ENCODE results near the gene KRT17.
A peak's percentile ranks its signal among the peaks of the same experiment; 100 is the strongest.

KRT17 gene

GRCh38 chr17:41657936-41658335, 33.6 kb upstream of the KRT17 start:
- Mint-ChIP-seq H3K9me3 (no peaks in the 10 kb centered on the region), H3K27me3 (ENCODE audit: low read depth) (no peaks in the 10 kb centered on the region), H3K4me1 (ENCODE audit: low read depth) (peaks cover 4% of the 10 kb centered on the region), H3K36me3 (ENCODE audit: low read depth) (no peaks in the 10 kb centered on the region), H3K27ac (no peak overlapping the region), H3K4me3 (no peak overlapping the region)

DNA sequence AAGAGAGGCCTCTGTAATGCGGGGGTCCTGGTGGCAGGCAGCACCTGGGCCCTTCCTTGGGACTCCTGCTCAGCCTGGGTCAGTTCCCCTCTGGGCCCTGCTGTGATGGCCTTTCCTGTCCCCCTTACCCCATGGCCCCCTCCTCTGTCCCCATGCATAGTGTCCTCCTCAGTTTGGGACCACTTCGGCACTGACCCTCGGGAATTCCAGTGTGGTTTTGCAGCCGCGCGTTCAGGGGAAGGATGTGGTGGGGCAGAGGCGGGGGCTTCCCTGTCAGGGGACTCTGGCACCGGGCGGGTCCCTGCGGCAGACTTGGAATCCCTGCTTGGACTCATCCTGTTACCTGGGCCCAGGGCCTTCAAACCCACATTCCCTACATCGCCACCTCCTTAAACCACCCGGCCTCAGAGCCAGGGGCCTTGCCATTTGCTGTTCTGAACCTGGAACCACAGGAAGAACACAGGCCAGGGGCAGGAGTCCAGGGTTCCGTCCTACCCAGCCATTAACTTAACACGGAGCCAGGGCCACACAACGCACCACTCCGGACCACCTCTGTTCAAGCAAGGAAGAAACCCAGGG, 32.9 kb upstream of the KRT17 start:
- no peaks in the 10 kb centered on the region for H3K36me3 Mint-ChIP-seq (ENCODE audit: low read depth)
- no peak overlapping the region for H3K4me3 Mint-ChIP-seq
- peaks cover 4% of the 10 kb centered on the region for H3K4me1 Mint-ChIP-seq (ENCODE audit: low read depth)
- no peaks in the 10 kb centered on the region for H3K27me3 Mint-ChIP-seq (ENCODE audit: low read depth)
- no peaks in the 10 kb centered on the region for H3K9me3 Mint-ChIP-seq
- no peak overlapping the region for H3K27ac Mint-ChIP-seq

GRCh38 chr17:41656249-41657023, 32.1 kb upstream of the KRT17 start:
- H3K4me1 Mint-ChIP-seq (ENCODE audit: low read depth) = peaks cover 4% of the 10 kb centered on the region
- H3K4me3 Mint-ChIP-seq = no peak overlapping the region
- no peaks in the 10 kb centered on the region for H3K36me3 Mint-ChIP-seq (ENCODE audit: low read depth)
- H3K9me3 Mint-ChIP-seq = no peaks in the 10 kb centered on the region
- no peaks in the 10 kb centered on the region for H3K27me3 Mint-ChIP-seq (ENCODE audit: low read depth)
- H3K27ac Mint-ChIP-seq = no peak overlapping the region

DNA sequence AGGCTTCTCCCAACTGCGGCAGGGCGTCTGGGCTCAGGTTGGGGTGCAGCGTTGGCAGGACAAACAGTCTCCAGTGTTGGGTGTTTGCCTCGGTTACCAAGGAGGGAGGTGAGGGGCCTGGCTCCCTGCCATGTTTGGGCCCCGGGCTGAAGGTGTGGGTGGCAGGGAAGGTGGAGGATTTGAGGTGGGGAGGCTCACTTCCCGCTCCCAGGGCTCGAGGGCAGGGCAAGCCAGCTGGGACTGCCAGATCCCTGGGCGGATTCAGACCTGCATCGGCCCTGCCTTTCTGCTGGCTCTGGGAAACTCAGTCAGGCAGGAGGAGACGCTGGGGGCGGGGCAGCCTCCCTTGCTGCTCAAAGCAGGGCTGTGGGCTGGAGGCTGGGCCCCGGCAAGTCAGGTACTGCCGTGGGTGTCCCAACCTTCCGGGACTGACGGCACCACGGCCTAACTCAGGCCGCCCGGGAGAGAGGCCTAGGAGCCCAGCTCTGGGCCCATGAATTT, 31.3 kb upstream of the KRT17 start:
- Mint-ChIP-seq H3K27me3 (ENCODE audit: low read depth) (no peaks in the 10 kb centered on the region), H3K9me3 (no peaks in the 10 kb centered on the region), H3K4me3 (no peak overlapping the region), H3K27ac (no peak overlapping the region), H3K36me3 (ENCODE audit: low read depth) (no peaks in the 10 kb centered on the region), H3K4me1 (ENCODE audit: low read depth) (peaks cover 4% of the 10 kb centered on the region)

DNA sequence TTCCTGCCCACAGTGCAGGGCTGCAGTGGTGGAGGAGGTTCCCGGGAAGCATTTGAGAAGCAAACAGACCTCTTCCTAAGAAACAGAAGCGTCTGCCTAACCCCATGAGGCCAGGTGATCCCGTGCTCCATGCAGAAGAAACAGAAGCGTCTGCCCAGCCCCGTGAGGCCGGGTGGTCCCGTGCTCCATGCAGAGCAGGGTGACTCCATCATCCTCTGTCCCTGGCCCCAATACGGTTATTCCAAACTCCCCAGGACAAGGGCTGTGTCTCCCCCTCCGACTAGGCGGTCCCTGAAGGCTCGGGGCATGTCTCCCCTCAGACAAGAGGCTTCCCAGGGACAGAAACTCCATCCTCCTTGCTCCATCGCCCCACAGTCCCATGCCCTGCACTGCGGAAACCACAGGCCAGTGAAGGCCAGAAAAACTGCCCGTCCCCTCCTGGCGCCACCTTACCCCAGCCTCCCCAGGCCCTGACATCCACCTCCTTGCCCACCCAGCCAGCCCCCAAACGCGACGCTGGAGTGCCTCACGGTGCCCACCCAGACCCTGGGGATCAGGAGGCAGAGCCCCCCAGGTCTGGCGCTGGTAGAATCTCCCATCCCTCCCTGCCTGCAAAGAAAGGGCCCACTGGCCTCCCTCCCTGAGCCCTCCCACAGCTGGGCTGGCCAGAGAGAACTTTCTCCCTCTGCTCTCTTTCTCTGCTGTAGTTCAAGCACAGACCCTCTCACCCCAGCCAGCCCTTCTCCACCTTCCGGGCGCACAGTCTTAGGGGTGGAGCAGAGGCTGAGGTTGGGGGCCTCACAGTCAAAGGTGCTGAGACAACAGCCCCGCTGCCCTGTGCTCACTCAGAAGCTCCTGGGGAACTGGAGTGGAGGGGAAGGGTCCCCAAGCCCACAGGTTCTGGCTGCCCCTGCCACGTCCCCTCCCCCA, 30.6 kb upstream of the KRT17 start:
- no peaks in the 10 kb centered on the region for H3K9me3 Mint-ChIP-seq
- H3K27me3 Mint-ChIP-seq (ENCODE audit: low read depth) = no peaks in the 10 kb centered on the region
- peaks cover 4% of the 10 kb centered on the region for H3K4me1 Mint-ChIP-seq (ENCODE audit: low read depth)
- H3K4me3 Mint-ChIP-seq = no peak overlapping the region
- H3K36me3 Mint-ChIP-seq (ENCODE audit: low read depth) = no peaks in the 10 kb centered on the region
- H3K27ac Mint-ChIP-seq = no peak overlapping the region

- peaks cover 4% of the 10 kb centered on the region for H3K4me1 Mint-ChIP-seq (ENCODE audit: low read depth)
- H3K27me3 Mint-ChIP-seq (ENCODE audit: low read depth) = no peaks in the 10 kb centered on the region
- H3K9me3 Mint-ChIP-seq = no peaks in the 10 kb centered on the region
- H3K36me3 Mint-ChIP-seq (ENCODE audit: low read depth) = no peaks in the 10 kb centered on the region
- H3K4me3 Mint-ChIP-seq = no peak overlapping the region
- no peak overlapping the region for H3K27ac Mint-ChIP-seq
These were observed 29.7 kb upstream of the KRT17 start for GRCh38 chr17:41653892-41654677.

GRCh38 chr17:41653421-41653820, 29.0 kb upstream of the KRT17 start:
- Mint-ChIP-seq H3K27me3 (ENCODE audit: low read depth) (no peaks in the 10 kb centered on the region), H3K4me3 (no peak overlapping the region), H3K9me3 (no peaks in the 10 kb centered on the region), H3K4me1 (ENCODE audit: low read depth) (peaks cover 6% of the 10 kb centered on the region), H3K36me3 (ENCODE audit: low read depth) (no peaks in the 10 kb centered on the region), H3K27ac (no peak overlapping the region)

GRCh38 chr17:41652461-41652970, 28.1 kb upstream of the KRT17 start:
- no peaks in the 10 kb centered on the region for H3K27me3 Mint-ChIP-seq (ENCODE audit: low read depth)
- H3K27ac Mint-ChIP-seq = no peak overlapping the region
- no peaks in the 10 kb centered on the region for H3K9me3 Mint-ChIP-seq
- H3K4me3 Mint-ChIP-seq = no peak overlapping the region
- no peaks in the 10 kb centered on the region for H3K36me3 Mint-ChIP-seq (ENCODE audit: low read depth)
- H3K4me1 Mint-ChIP-seq (ENCODE audit: low read depth) = peaks cover 9% of the 10 kb centered on the region

DNA sequence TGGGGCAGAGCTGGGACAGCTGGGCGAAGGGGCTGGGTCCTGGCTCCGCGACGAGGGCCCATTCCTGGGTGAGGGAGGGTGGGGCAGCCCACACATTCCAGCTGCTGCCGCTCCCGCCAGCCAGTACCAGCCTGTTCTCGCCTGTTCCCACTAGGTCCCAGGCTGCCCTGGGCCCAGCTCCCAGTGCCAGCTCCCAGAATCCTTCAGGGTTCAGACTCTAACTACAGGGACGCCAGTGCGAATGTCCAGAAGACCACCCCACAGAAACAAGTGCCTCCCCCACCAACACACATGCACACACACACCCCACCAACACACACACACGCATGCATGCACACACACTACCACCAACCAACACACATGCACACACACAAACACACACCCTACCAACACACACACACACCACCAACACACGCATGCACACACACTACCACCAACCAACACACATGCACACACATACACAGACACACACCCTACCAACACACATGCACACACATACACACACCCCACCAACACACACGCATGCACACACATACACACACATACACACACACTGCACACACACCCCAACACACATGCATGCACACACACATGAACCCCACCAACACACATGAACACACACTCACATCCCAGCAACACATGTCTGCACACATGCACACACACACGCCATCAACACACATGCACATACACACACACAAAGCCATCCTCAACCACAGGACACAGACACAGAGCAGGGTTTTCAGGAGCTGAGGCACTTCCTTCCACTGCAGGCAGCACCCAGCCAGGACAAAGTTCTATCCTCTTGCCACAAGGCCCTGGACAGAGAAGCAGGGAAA, 27.5 kb upstream of the KRT17 start:
- Mint-ChIP-seq H3K4me1 (ENCODE audit: low read depth) (peaks cover 8% of the 10 kb centered on the region), H3K27me3 (ENCODE audit: low read depth) (no peaks in the 10 kb centered on the region), H3K9me3 (no peaks in the 10 kb centered on the region), H3K4me3 (no peak overlapping the region), H3K27ac (no peak overlapping the region), H3K36me3 (ENCODE audit: low read depth) (no peaks in the 10 kb centered on the region)

DNA sequence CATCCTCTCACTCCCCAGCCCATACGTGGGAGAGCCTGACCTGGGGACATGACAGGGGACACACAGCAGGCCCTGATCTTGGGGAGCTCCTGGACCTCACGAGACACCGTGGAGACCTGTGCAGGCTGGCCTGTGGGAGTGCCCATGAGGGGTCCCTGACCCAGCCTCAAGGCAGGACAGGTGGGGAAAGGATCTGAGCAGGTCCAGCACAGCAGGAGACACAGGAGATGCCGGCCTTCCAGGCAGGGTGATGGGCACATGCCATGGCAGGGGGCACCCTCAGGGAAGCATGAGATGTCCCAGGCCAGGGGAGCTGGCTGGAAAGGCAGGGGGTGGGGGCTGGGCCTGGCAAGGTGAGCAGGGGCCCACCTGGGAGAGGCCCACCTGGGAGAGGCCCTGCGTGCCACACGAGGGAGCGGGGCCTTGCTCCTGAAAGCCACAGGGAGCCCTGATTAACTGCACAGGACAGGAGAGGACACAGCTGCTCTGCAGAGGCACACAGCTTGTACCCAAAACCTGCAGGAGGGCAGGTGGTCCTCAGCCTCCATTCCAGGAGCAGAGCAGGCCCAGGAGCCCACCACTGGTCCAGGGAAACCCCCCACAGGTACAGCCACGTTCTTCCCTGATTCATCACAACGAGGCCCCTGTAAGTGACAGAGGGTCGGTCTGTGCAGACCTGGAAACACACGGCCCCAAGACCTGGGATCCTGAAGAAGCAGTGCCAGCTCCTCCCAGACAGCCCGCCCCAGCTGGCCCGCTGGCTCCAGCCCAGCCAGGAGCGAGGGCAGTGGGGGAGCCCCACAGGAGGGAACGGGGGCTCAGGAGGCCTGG, 26.6 kb upstream of the KRT17 start:
- H3K9me3 Mint-ChIP-seq = no peaks in the 10 kb centered on the region
- no peak overlapping the region for H3K27ac Mint-ChIP-seq
- no peak overlapping the region for H3K4me3 Mint-ChIP-seq
- no peaks in the 10 kb centered on the region for H3K27me3 Mint-ChIP-seq (ENCODE audit: low read depth)
- peaks cover 8% of the 10 kb centered on the region for H3K4me1 Mint-ChIP-seq (ENCODE audit: low read depth)
- H3K36me3 Mint-ChIP-seq (ENCODE audit: low read depth) = no peaks in the 10 kb centered on the region

DNA sequence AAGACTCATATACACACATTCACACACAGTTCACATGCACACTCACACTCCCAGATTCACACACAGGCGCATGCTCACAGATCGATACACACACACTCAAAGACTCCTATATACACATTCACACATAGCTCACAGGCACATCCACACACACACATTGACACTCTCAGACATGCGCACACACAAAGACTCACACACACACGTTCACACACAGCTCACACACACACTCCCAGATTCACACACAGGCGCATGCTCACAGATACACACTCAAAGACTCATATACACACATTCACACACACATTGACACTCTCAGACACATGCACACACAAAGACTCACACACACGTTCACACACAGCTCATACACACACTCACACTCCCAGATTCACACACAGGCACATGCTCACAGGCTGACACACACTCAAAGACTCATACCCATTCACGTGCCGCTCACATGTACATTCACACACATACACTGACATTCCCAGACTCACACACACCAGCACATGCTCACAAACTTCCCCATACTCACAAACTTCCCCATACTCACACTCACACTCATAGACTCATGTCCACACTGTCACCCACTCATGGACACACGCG, 25.6 kb upstream of the KRT17 start:
- peaks cover 5% of the 10 kb centered on the region for H3K27me3 Mint-ChIP-seq (ENCODE audit: low read depth)
- no peaks in the 10 kb centered on the region for H3K9me3 Mint-ChIP-seq
- no peak overlapping the region for H3K27ac Mint-ChIP-seq

DNA sequence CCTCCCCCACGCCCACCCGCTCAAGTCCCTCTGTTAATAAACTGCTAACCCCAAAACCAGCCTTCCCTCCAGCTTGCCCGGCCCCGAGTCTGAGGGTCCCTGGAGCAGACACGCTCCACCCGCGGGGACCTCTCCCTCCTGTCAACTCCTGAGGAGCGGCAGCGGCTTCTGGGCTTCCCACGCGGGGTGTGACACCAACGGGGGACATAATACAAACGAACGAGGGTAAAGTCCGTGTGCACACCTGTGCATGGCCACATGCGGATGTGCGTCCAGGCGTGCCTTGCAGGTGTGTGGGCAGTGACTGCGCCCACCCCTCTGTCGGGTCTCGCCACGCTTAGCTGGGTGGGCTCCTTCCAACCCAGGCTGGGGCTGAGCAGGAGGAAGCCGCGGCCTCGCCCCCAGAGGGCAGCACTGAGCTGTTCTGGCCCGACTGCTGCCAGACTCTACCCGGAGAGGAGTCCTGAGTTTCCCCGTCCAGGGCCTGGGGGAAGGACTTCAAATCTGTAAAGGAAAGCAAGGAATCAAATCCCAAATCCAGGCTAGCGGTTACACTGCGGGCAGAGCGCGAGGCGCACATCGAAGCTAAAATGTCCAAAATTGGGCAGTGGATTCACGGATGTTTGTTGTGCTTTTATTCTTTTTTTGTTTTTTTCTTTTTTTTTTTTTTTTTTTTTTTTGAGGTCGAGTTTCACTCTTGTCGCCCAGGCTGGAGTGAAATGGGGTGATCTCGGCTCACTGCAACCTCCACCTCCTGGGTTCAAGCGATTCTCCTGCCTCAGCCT, 24.2 kb upstream of the KRT17 start:
- peaks cover 5% of the 10 kb centered on the region for H3K27me3 Mint-ChIP-seq (ENCODE audit: low read depth)
- peak overlapping the region; percentile 79 for H3K27ac Mint-ChIP-seq
- peak overlapping the region; percentile 69 for H3K4me3 Mint-ChIP-seq
- H3K4me1 Mint-ChIP-seq (ENCODE audit: low read depth) = peaks cover 8% of the 10 kb centered on the region
- H3K36me3 Mint-ChIP-seq (ENCODE audit: low read depth) = no peaks in the 10 kb centered on the region
- H3K9me3 Mint-ChIP-seq = no peaks in the 10 kb centered on the region

More for the DNA sequence above, 25.6 kb upstream of the KRT17 start:
- Mint-ChIP-seq H3K4me1 (ENCODE audit: low read depth) (peaks cover 8% of the 10 kb centered on the region), H3K36me3 (ENCODE audit: low read depth) (no peaks in the 10 kb centered on the region), H3K4me3 (no peak overlapping the region)
